DOHH2 (cell line): ENCODE measurements around the gene ABI3BP.

Source experiments
- H3F3A ChIP-seq: fragments of 200-600 bp; sonication (generic), shearing (Covaris generic); 2 replicates; pipeline ENCODE4 v1.6.0; 2016; ENCODE audit warnings: antibody characterized with exemption, mild to moderate bottlenecking; ENCODE audit not compliant: control insufficient read depth, insufficient read depth
- H3K27ac ChIP-seq: fragments of 200-600 bp; sonication (generic); 2 replicates; pipeline ENCODE4 v1.5.1; 2014; ENCODE audit warnings: low read depth, mild to moderate bottlenecking, low read length, moderate library complexity
- H3K27me3 ChIP-seq: fragments of 200-600 bp; sonication (generic); 2 replicates; pipeline ENCODE4 v1.6.1; 2014; ENCODE audit warnings: mild to moderate bottlenecking, low read length, mixed read lengths; ENCODE audit not compliant: control insufficient read depth
- H3K36me3 ChIP-seq: fragments of 200-600 bp; sonication (generic); 2 replicates; pipeline ENCODE4 v1.6.1; 2014; ENCODE audit warnings: mild to moderate bottlenecking, low read length, moderate library complexity, mixed read lengths; ENCODE audit not compliant: control insufficient read depth
- H3K4me1 ChIP-seq: fragments of 200-600 bp; sonication (generic); 2 replicates; pipeline ENCODE4 v1.6.1; 2014; ENCODE audit warnings: mild to moderate bottlenecking, low read length, mixed read lengths; ENCODE audit not compliant: control insufficient read depth
- H3K4me2 ChIP-seq: fragments of 200-600 bp; sonication (generic); 2 replicates; pipeline ENCODE4 v1.6.0; 2014; ENCODE audit warnings: mild to moderate bottlenecking, low read length, moderate library complexity
- H3K4me3 ChIP-seq: fragments of 200-600 bp; sonication (generic); 2 replicates; pipeline ENCODE4 v1.5.1; 2014; ENCODE audit warnings: mild to moderate bottlenecking, low read length, mixed read lengths
- H3K79me2 ChIP-seq: fragments of 200-600 bp; sonication (generic); 2 replicates; pipeline ENCODE4 v1.6.1; 2014; ENCODE audit warnings: mild to moderate bottlenecking, low read length, mixed read lengths; ENCODE audit not compliant: control insufficient read depth
- H3K9me2 ChIP-seq: fragments of 200-600 bp; sonication (generic); replicated peaks from 2 replicates; pipeline ENCODE4 v1.6.1; 2014; ENCODE audit warnings: mild to moderate bottlenecking, low read length, mixed read lengths; ENCODE audit not compliant: control insufficient read depth
- H3K9me3 ChIP-seq: fragments of 200-600 bp; sonication (generic); 2 replicates; pipeline ENCODE4 v1.6.1; 2014; ENCODE audit warnings: antibody characterized with exemption, low read length, mixed read lengths; ENCODE audit not compliant: control insufficient read depth, insufficient read depth
- H4K20me1 ChIP-seq: fragments of 200-600 bp; sonication (generic); 2 replicates; pipeline ENCODE4 v1.6.0; 2014; ENCODE audit warnings: low read depth, mild to moderate bottlenecking, antibody characterized with exemption, low read length, moderate library complexity; ENCODE audit not compliant: control insufficient read depth, insufficient read depth
- EZH2phosphoT487 ChIP-seq: fragments of 200-600 bp; sonication (generic); IDR thresholded peaks from 2 replicates; pipeline ENCODE4 v1.6.1; 2017; ENCODE audit warnings: borderline replicate concordance, mild to moderate bottlenecking, antibody characterized with exemption, low read length, moderate library complexity, mixed read lengths
- TF ChIP-seq, protein P1 (sequence below): fragments of 200-600 bp; sonication (generic); IDR thresholded peaks from one replicate; pipeline ENCODE4 v1.5.1; 2014; ENCODE audit warnings: antibody characterized with exemption, mild to moderate bottlenecking, low read depth, low read length; ENCODE audit not compliant: poor library complexity, severe bottlenecking

The ABI3BP gene

DNA sequence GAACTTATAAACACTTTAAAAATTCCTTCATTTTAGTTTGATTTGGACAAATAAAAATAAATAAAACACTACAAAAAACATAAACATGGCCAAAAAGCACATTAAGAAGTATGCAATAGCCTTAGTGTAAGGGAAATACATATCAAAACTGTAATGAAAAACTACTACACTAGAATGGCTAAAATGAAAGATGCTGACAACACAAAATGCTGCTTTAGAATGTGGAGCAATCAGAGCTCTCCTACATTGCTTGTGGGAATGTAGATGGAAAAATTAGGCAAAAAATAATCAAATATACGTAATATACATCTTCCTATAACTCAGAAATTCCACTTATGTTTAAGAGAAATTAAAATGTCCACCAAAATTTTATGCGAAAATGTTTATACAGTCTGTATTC, 96.2 kb downstream of the ABI3BP start:
- Histone ChIP-seq H3K4me3 (no peak overlapping the region), H3K36me3 (no peaks in the 10 kb centered on the region), H3K4me2 (no peak overlapping the region), H4K20me1 (no peaks in the 10 kb centered on the region), H3K9me3 (no peaks in the 10 kb centered on the region), H3K79me2 (no peaks in the 10 kb centered on the region), H3K27ac (no peak overlapping the region), H3K4me1 (no peaks in the 10 kb centered on the region), H3K9me2 (no peaks in the 10 kb centered on the region), H3F3A (no peaks in the 10 kb centered on the region), H3K27me3 (no peaks in the 10 kb centered on the region)
- TF ChIP-seq EZH2phosphoT487: no peak
- TF ChIP-seq, protein P1, sequence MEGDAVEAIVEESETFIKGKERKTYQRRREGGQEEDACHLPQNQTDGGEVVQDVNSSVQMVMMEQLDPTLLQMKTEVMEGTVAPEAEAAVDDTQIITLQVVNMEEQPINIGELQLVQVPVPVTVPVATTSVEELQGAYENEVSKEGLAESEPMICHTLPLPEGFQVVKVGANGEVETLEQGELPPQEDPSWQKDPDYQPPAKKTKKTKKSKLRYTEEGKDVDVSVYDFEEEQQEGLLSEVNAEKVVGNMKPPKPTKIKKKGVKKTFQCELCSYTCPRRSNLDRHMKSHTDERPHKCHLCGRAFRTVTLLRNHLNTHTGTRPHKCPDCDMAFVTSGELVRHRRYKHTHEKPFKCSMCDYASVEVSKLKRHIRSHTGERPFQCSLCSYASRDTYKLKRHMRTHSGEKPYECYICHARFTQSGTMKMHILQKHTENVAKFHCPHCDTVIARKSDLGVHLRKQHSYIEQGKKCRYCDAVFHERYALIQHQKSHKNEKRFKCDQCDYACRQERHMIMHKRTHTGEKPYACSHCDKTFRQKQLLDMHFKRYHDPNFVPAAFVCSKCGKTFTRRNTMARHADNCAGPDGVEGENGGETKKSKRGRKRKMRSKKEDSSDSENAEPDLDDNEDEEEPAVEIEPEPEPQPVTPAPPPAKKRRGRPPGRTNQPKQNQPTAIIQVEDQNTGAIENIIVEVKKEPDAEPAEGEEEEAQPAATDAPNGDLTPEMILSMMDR: no peak

DNA sequence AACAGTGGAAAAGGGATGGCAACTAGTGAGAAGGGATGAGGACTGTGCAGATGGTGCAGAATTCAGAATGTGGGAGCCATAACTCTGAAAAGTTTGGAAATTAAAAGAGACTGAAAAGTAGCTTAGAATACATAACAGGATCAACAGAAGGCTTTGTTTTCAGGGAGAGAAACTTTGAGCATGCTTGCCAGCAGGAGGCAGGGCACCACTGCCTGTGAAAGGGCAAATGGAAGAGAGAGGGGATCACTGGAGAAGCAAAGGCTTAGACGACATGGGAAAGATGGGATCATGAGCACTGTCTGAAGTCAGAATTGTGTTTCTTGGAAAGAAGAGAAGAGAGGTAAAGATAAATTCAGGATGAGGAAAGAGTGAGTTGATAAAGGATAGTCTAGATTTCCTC, 99.6 kb downstream of the ABI3BP start:
- no peak overlapping the region for H3K27ac ChIP-seq
- no peaks in the 10 kb centered on the region for H4K20me1 ChIP-seq
- TF ChIP-seq, protein P1: no peak
- TF ChIP-seq EZH2phosphoT487: no peak
- no peaks in the 10 kb centered on the region for H3K36me3 ChIP-seq
- H3F3A ChIP-seq: no peaks in the 10 kb centered on the region
- no peak overlapping the region for H3K4me2 ChIP-seq
- no peak overlapping the region for H3K4me3 ChIP-seq
- no peaks in the 10 kb centered on the region for H3K9me2 ChIP-seq
- H3K9me3 ChIP-seq: no peaks in the 10 kb centered on the region
- H3K4me1 ChIP-seq: no peaks in the 10 kb centered on the region
- H3K79me2 ChIP-seq: no peaks in the 10 kb centered on the region
- no peaks in the 10 kb centered on the region for H3K27me3 ChIP-seq

DNA sequence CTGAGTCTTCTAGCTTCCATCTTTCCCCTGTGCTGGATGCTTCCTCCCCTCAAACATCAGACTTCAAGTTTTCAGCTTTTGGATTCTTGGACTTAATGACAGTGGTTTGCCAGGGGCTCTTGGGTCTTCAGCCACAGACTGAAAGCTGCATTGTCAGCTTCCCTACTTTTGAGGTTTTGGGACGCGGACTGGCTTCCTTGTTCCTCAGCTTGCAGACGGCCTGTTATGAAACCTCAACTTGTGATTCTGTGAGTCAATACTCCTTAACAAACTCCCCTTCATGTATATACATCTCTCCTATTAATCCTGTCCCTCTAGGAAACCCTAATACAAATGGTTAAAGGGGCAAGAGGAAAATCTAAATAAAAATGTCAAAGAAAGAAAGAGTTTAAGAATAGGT, 100.1 kb downstream of the ABI3BP start:
- Histone ChIP-seq H3K4me3 (no peak overlapping the region), H3K9me3 (no peaks in the 10 kb centered on the region), H4K20me1 (no peaks in the 10 kb centered on the region), H3K79me2 (no peaks in the 10 kb centered on the region), H3K27ac (no peak overlapping the region), H3K4me1 (no peaks in the 10 kb centered on the region), H3K27me3 (no peaks in the 10 kb centered on the region), H3K36me3 (no peaks in the 10 kb centered on the region), H3K9me2 (no peaks in the 10 kb centered on the region), H3F3A (no peaks in the 10 kb centered on the region), H3K4me2 (no peak overlapping the region)
- TF ChIP-seq, protein P1: no peak
- TF ChIP-seq EZH2phosphoT487: no peak

DNA sequence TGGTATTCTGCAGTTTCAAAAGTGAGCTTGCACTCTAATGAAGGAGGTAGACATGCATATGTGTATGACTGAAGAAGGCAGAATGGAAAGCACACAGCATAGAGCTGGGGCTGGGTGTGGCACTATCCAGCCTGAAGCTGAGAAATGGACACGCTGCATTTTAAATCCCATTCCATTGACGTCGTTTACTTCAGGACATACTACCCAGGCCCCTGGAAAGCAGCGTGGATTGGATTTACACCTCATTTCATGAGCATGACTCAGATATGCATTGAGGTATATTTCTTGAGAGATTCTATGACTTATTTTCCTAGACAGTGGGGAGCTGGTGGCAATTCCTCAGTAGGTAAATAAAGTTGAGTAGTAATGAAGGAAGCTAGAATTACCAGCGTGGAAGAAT, 101.4 kb downstream of the ABI3BP start:
- no peaks in the 10 kb centered on the region for H4K20me1 ChIP-seq
- H3F3A ChIP-seq: no peaks in the 10 kb centered on the region
- no peak overlapping the region for H3K4me2 ChIP-seq
- no peaks in the 10 kb centered on the region for H3K36me3 ChIP-seq
- no peak for TF ChIP-seq EZH2phosphoT487
- TF ChIP-seq, protein P1: no peak
- no peaks in the 10 kb centered on the region for H3K79me2 ChIP-seq
- H3K27me3 ChIP-seq: no peaks in the 10 kb centered on the region
- H3K4me3 ChIP-seq: no peak overlapping the region
- H3K27ac ChIP-seq: no peak overlapping the region
- no peaks in the 10 kb centered on the region for H3K9me3 ChIP-seq
- H3K9me2 ChIP-seq: no peaks in the 10 kb centered on the region
- no peaks in the 10 kb centered on the region for H3K4me1 ChIP-seq
